BLaER1 (cell line): ENCODE data around the gene ENPP7.

Experiments used
- H3K27ac ChIP-seq: shearing (Covaris generic); formaldehyde crosslinking; 2 replicates; pipeline ENCODE4 v1.8.1; 2022
- H3K27me3 ChIP-seq: shearing (Covaris generic); formaldehyde crosslinking; 2 replicates; pipeline ENCODE4 v1.8.1; 2022
- H3K36me3 ChIP-seq: shearing (Covaris generic); formaldehyde crosslinking; 2 replicates; pipeline ENCODE4 v1.8.1; 2022
- H3K4me1 ChIP-seq: shearing (Covaris generic); formaldehyde crosslinking; 2 replicates; pipeline ENCODE4 v1.8.1; 2022
- H3K4me2 ChIP-seq: shearing (Covaris generic); formaldehyde crosslinking; 2 replicates; pipeline ENCODE4 v1.8.1; 2022
- H3K4me3 ChIP-seq: shearing (Covaris generic); formaldehyde crosslinking; 2 replicates; pipeline ENCODE4 v1.8.1; 2022
- H3K9ac ChIP-seq: shearing (Covaris generic); formaldehyde crosslinking; 2 replicates; pipeline ENCODE4 v1.8.1; 2022
- H3K9me3 ChIP-seq: shearing (Covaris generic); formaldehyde crosslinking; 2 replicates; pipeline ENCODE4 v1.8.1; 2022
- H4K20me1 ChIP-seq: shearing (Covaris generic); formaldehyde crosslinking; 2 replicates; pipeline ENCODE4 v1.8.1; 2022
- Cebpa-rat ChIP-seq: shearing (Covaris generic); IDR thresholded peaks from 2 replicates; pipeline ENCODE4 v1.8.1; 2022

The ENPP7 gene

GRCh38 chr17:79702550-79703236 lies 28.1 kb upstream of the ENPP7 start:
- peaks cover 87% of the 10 kb centered on the region for H3K4me1 ChIP-seq

GRCh38 chr17:79704691-79705090 lies 26.1 kb upstream of the ENPP7 start:
- Histone ChIP-seq H3K4me1 (peaks cover 77% of the 10 kb centered on the region), H4K20me1 (no peaks in the 10 kb centered on the region), H3K9ac (no peak overlapping the region), H3K27me3 (no peaks in the 10 kb centered on the region), H3K4me3 (no peak overlapping the region), H3K36me3 (no peaks in the 10 kb centered on the region), H3K9me3 (no peaks in the 10 kb centered on the region), H3K27ac (no peak overlapping the region), H3K4me2 (peak overlapping the region; percentile 80; the same call in 1 of the 2 replicates)
- TF ChIP-seq Cebpa-rat = no peak

More at GRCh38 chr17:79702550-79703236, 28.1 kb upstream of the ENPP7 start:
- H3K27me3 ChIP-seq = no peaks in the 10 kb centered on the region
- H3K9ac ChIP-seq = peak overlapping the region; percentile 5; the same call in 1 of the 2 replicates
- TF ChIP-seq Cebpa-rat = no peak
- peak overlapping the region; percentile 59 for H3K27ac ChIP-seq
- H3K36me3 ChIP-seq = no peaks in the 10 kb centered on the region
- H3K9me3 ChIP-seq = no peaks in the 10 kb centered on the region
- no peaks in the 10 kb centered on the region for H4K20me1 ChIP-seq
- H3K4me3 ChIP-seq = no peak overlapping the region
- peak overlapping the region; percentile 80 for H3K4me2 ChIP-seq

GRCh38 chr17:79705674-79706073 lies 25.1 kb upstream of the ENPP7 start:
- Histone ChIP-seq H3K27me3 (no peaks in the 10 kb centered on the region), H3K4me1 (peaks cover 67% of the 10 kb centered on the region), H4K20me1 (no peaks in the 10 kb centered on the region), H3K9ac (no peak overlapping the region), H3K36me3 (no peaks in the 10 kb centered on the region), H3K27ac (no peak overlapping the region), H3K9me3 (no peaks in the 10 kb centered on the region), H3K4me2 (peak overlapping the region; percentile 17), H3K4me3 (no peak overlapping the region)
- TF ChIP-seq Cebpa-rat = no peak

GRCh38 chr17:79706931-79707850 lies 23.6 kb upstream of the ENPP7 start:
- 0 out of 2 replicates have a peak overlapping the region, but pooled peaks have one; percentile 22 for H3K27ac ChIP-seq
- H3K4me1 ChIP-seq = peaks cover 63% of the 10 kb centered on the region
- no peaks in the 10 kb centered on the region for H3K36me3 ChIP-seq
- peak overlapping the region; percentile 54 for H3K4me2 ChIP-seq
- TF ChIP-seq Cebpa-rat = no peak
- H3K4me3 ChIP-seq = no peak overlapping the region
- no peaks in the 10 kb centered on the region for H4K20me1 ChIP-seq
- no peaks in the 10 kb centered on the region for H3K9me3 ChIP-seq
- no peak overlapping the region; the same call in 1 of the 2 replicates for H3K9ac ChIP-seq
- no peaks in the 10 kb centered on the region for H3K27me3 ChIP-seq

- peak overlapping the region; percentile 54 for H3K4me2 ChIP-seq
- no peak overlapping the region for H3K4me3 ChIP-seq
Measured at GRCh38 chr17:79707931-79708891, 22.5 kb upstream of the ENPP7 start.

GRCh38 chr17:79711715-79712305 lies 18.9 kb upstream of the ENPP7 start:
- no peak for TF ChIP-seq Cebpa-rat
- no peaks in the 10 kb centered on the region for H3K36me3 ChIP-seq
- no peaks in the 10 kb centered on the region for H3K27me3 ChIP-seq
- no peak overlapping the region for H3K27ac ChIP-seq
- H3K4me1 ChIP-seq = peaks cover 67% of the 10 kb centered on the region
- no peak overlapping the region for H3K4me2 ChIP-seq
- H3K9me3 ChIP-seq = no peaks in the 10 kb centered on the region
- H3K4me3 ChIP-seq = no peak overlapping the region
- no peaks in the 10 kb centered on the region for H4K20me1 ChIP-seq
- no peak overlapping the region for H3K9ac ChIP-seq

More at GRCh38 chr17:79707931-79708891, 22.5 kb upstream of the ENPP7 start:
- no peaks in the 10 kb centered on the region for H3K36me3 ChIP-seq
- H3K9ac ChIP-seq = no peak overlapping the region
- H3K27me3 ChIP-seq = no peaks in the 10 kb centered on the region
- H3K27ac ChIP-seq = 0 out of 2 replicates have a peak overlapping the region, but pooled peaks have one; percentile 22
- no peaks in the 10 kb centered on the region for H3K9me3 ChIP-seq
- TF ChIP-seq Cebpa-rat = no peak
- H3K4me1 ChIP-seq = peaks cover 65% of the 10 kb centered on the region
- no peaks in the 10 kb centered on the region for H4K20me1 ChIP-seq

GRCh38 chr17:79713391-79713790 lies 17.4 kb upstream of the ENPP7 start:
- Histone ChIP-seq H3K27ac (no peak overlapping the region), H3K9me3 (no peaks in the 10 kb centered on the region), H3K4me2 (peak overlapping the region; percentile 71), H3K27me3 (no peaks in the 10 kb centered on the region), H3K9ac (no peak overlapping the region), H3K4me3 (no peak overlapping the region), H3K4me1 (peaks cover 51% of the 10 kb centered on the region), H3K36me3 (no peaks in the 10 kb centered on the region), H4K20me1 (no peaks in the 10 kb centered on the region)
- no peak for TF ChIP-seq Cebpa-rat

GRCh38 chr17:79714176-79715097 lies 16.3 kb upstream of the ENPP7 start:
- H3K9ac ChIP-seq = no peak overlapping the region
- peaks cover 49% of the 10 kb centered on the region for H3K4me1 ChIP-seq
- no peaks in the 10 kb centered on the region for H4K20me1 ChIP-seq
- no peak overlapping the region for H3K4me3 ChIP-seq
- no peaks in the 10 kb centered on the region for H3K36me3 ChIP-seq
- TF ChIP-seq Cebpa-rat = no peak
- H3K27me3 ChIP-seq = no peaks in the 10 kb centered on the region
- H3K27ac ChIP-seq = no peak overlapping the region
- H3K9me3 ChIP-seq = no peaks in the 10 kb centered on the region
- H3K4me2 ChIP-seq = peak overlapping the region; percentile 71
